ENCODE measurements around the gene SNRPB.

SNRPB gene

GRCh38 chr20:2451939-2452732 is 18.5 kb downstream of the SNRPB start:
- no peak overlapping the region for H3K27ac ChIP-seq
- H3K4me1 ChIP-seq, result peaks cover 10 to 49% (median 32%) of the 10 kb centered on the region in 10 experiments; a peak in 17 of 20 replicates
- no peaks in the 10 kb centered on the region for H3K27me3 ChIP-seq
- H3K4me3 ChIP-seq, result no peak overlapping the region
- no peak for TF ChIP-seq Cebpa-rat (IDR thresholded peaks at IDR 0.05)
- peaks cover 0 to 7% (median 0%) of the 10 kb centered on the region in 11 experiments; a peak in 1 of 22 replicates for H3K36me3 ChIP-seq
- H3K4me2 ChIP-seq, result peak overlapping the region in 7 of 11 experiments; percentile 3 to 54 (median 21); a peak in 6 of 22 replicates
- peaks cover 0 to 5% (median 1%) of the 10 kb centered on the region in 11 experiments; a peak in 6 of 22 replicates for H3K9me3 ChIP-seq (replicated peaks in 1 of 11)
- peaks cover 0 to 15% (median 7%) of the 10 kb centered on the region in 11 experiments; a peak in 10 of 22 replicates for H4K20me1 ChIP-seq
- no peak overlapping the region for H3K9ac ChIP-seq

GRCh38 chr20:2451422-2451821 is 19.2 kb downstream of the SNRPB start:
- H4K20me1 ChIP-seq, result peaks cover 0 to 8% (median under 1%) of the 10 kb centered on the region in 11 experiments; a peak in 5 of 22 replicates
- no peak overlapping the region for H3K9ac ChIP-seq
- H3K36me3 ChIP-seq, result 0 out of 22 replicates have a peak, but pooled peaks cover 0 to 7% (median 0%) of the 10 kb centered on the region in 11 experiments
- H3K27ac ChIP-seq, result no peak overlapping the region; a peak in 1 of 22 replicates
- H3K4me1 ChIP-seq, result peaks cover 3 to 49% (median 30%) of the 10 kb centered on the region in 10 experiments; a peak in 16 of 20 replicates
- H3K9me3 ChIP-seq (replicated peaks in 1 of 11), result peaks cover 0 to 10% (median 6%) of the 10 kb centered on the region in 11 experiments; a peak in 11 of 22 replicates
- peak overlapping the region in 6 of 11 experiments; percentile 12 to 61 (median 52); a peak in 5 of 22 replicates for H3K4me2 ChIP-seq
- no peaks in the 10 kb centered on the region for H3K27me3 ChIP-seq
- no peak overlapping the region for H3K4me3 ChIP-seq
- TF ChIP-seq Cebpa-rat (IDR thresholded peaks at IDR 0.05), result no peak

- peaks cover 0 to 46% (median 30%) of the 10 kb centered on the region in 10 experiments; a peak in 16 of 20 replicates for H3K4me1 ChIP-seq
- no peaks in the 10 kb centered on the region for H4K20me1 ChIP-seq
- 0 out of 22 replicates have a peak, but pooled peaks cover 0 to 7% (median 0%) of the 10 kb centered on the region in 11 experiments for H3K36me3 ChIP-seq
- no peak overlapping the region for H3K4me3 ChIP-seq
- TF ChIP-seq Cebpa-rat (IDR thresholded peaks at IDR 0.05), result no peak
- no peak overlapping the region for H3K27ac ChIP-seq
- peak overlapping the region in 3 of 11 experiments; percentile 52 to 61 (median 53); a peak in 4 of 22 replicates for H3K4me2 ChIP-seq
- H3K27me3 ChIP-seq, result no peaks in the 10 kb centered on the region
- no peak overlapping the region for H3K9ac ChIP-seq
- peaks cover 0 to 17% (median 6%) of the 10 kb centered on the region in 11 experiments; a peak in 11 of 22 replicates for H3K9me3 ChIP-seq (replicated peaks in 1 of 11)
Observed at GRCh38 chr20:2449386-2449785, 21.2 kb downstream of the SNRPB start.

GRCh38 chr20:2446845-2447244 is 23.7 kb downstream of the SNRPB start:
- Histone ChIP-seq H3K27ac (no peak overlapping the region), H3K9ac (no peak overlapping the region), H3K9me3 (replicated peaks in 1 of 11) (peaks cover 0 to 18% (median 6%) of the 10 kb centered on the region in 11 experiments; a peak in 11 of 22 replicates), H3K4me3 (no peak overlapping the region), H4K20me1 (no peaks in the 10 kb centered on the region), H3K27me3 (no peaks in the 10 kb centered on the region), H3K4me2 (no peak overlapping the region), H3K4me1 (peaks cover 0 to 26% (median 21%) of the 10 kb centered on the region in 10 experiments; a peak in 15 of 20 replicates), H3K36me3 (no peaks in the 10 kb centered on the region)
- TF ChIP-seq Cebpa-rat (IDR thresholded peaks at IDR 0.05), result no peak

GRCh38 chr20:2431185-2431584 is 39.4 kb downstream of the SNRPB start:
- H3K9me3 ChIP-seq (replicated peaks in 1 of 11), result no peaks in the 10 kb centered on the region
- no peak overlapping the region for H3K4me2 ChIP-seq
- no peak for TF ChIP-seq Cebpa-rat (IDR thresholded peaks at IDR 0.05)
- no peaks in the 10 kb centered on the region for H3K27me3 ChIP-seq
- H3K4me1 ChIP-seq, result no peaks in the 10 kb centered on the region
- no peaks in the 10 kb centered on the region for H4K20me1 ChIP-seq
- no peak overlapping the region for H3K9ac ChIP-seq
- no peak overlapping the region for H3K27ac ChIP-seq
- H3K4me3 ChIP-seq, result no peak overlapping the region
- H3K36me3 ChIP-seq, result no peaks in the 10 kb centered on the region

- Histone ChIP-seq H3K4me1 (no peaks in the 10 kb centered on the region), H3K36me3 (no peaks in the 10 kb centered on the region), H3K4me3 (no peak overlapping the region), H3K27ac (no peak overlapping the region), H3K4me2 (no peak overlapping the region), H3K27me3 (no peaks in the 10 kb centered on the region), H3K9ac (no peak overlapping the region), H3K9me3 (replicated peaks in 1 of 11) (no peaks in the 10 kb centered on the region), H4K20me1 (no peaks in the 10 kb centered on the region)
- no peak for TF ChIP-seq Cebpa-rat (IDR thresholded peaks at IDR 0.05)
Observed at GRCh38 chr20:2430538-2430937, 40.1 kb downstream of the SNRPB start.

GRCh38 chr20:2429051-2429450 is 41.5 kb downstream of the SNRPB start:
- no peaks in the 10 kb centered on the region for H3K27me3 ChIP-seq

GRCh38 chr20:2421247-2421646 is 49.3 kb downstream of the SNRPB start:
- no peaks in the 10 kb centered on the region for H3K36me3 ChIP-seq
- no peaks in the 10 kb centered on the region for H3K4me1 ChIP-seq
- H3K27ac ChIP-seq, result no peak overlapping the region
- H3K9ac ChIP-seq, result no peak overlapping the region
- H3K9me3 ChIP-seq (replicated peaks in 1 of 11), result peaks cover 11 to 21% (median 13%) of the 10 kb centered on the region in 11 experiments; a peak in 18 of 22 replicates
- H3K4me2 ChIP-seq, result no peak overlapping the region
- no peak for TF ChIP-seq Cebpa-rat (IDR thresholded peaks at IDR 0.05)
- no peak overlapping the region for H3K4me3 ChIP-seq
- no peaks in the 10 kb centered on the region for H3K27me3 ChIP-seq
- no peaks in the 10 kb centered on the region for H4K20me1 ChIP-seq

More at GRCh38 chr20:2429051-2429450, 41.5 kb downstream of the SNRPB start:
- peaks cover 4 to 10% (median 6%) of the 10 kb centered on the region in 11 experiments; a peak in 17 of 22 replicates for H3K9me3 ChIP-seq (replicated peaks in 1 of 11)
- no peak overlapping the region for H3K4me3 ChIP-seq
- no peaks in the 10 kb centered on the region for H3K36me3 ChIP-seq
- H3K9ac ChIP-seq, result no peak overlapping the region
- no peaks in the 10 kb centered on the region for H3K4me1 ChIP-seq
- no peak overlapping the region for H3K27ac ChIP-seq
- H3K4me2 ChIP-seq, result no peak overlapping the region
- no peaks in the 10 kb centered on the region for H4K20me1 ChIP-seq
- no peak for TF ChIP-seq Cebpa-rat (IDR thresholded peaks at IDR 0.05)

GRCh38 chr20:2420510-2420909 is 50.1 kb downstream of the SNRPB start:
- Histone ChIP-seq H3K4me1 (no peaks in the 10 kb centered on the region), H3K9ac (no peak overlapping the region), H3K4me3 (no peak overlapping the region), H3K36me3 (no peaks in the 10 kb centered on the region), H4K20me1 (no peaks in the 10 kb centered on the region), H3K27me3 (no peaks in the 10 kb centered on the region), H3K27ac (no peak overlapping the region), H3K9me3 (replicated peaks in 1 of 11) (peaks cover 11 to 21% (median 13%) of the 10 kb centered on the region in 11 experiments; a peak in 18 of 22 replicates), H3K4me2 (no peak overlapping the region)
- no peak for TF ChIP-seq Cebpa-rat (IDR thresholded peaks at IDR 0.05)
